HEK293 (cell line): ENCODE results near the gene TLL2.

ENCODE experiments used
- EGR2 ChIP-seq: fragments of 450-650 bp; formaldehyde crosslinking; IDR thresholded peaks from 2 replicates; pipeline ENCODE4 v1.5.1; 2016; ENCODE audit warnings: low read depth, missing biosample characterization, missing genetic modification characterization
- SCRT1 ChIP-seq: fragments of 450-650 bp; formaldehyde crosslinking; IDR thresholded peaks from 2 replicates; pipeline ENCODE4 v1.5.1; 2016; ENCODE audit warnings: missing biosample characterization, missing genetic modification characterization, borderline replicate concordance
- ZNF133 ChIP-seq: fragments of 450-650 bp; formaldehyde crosslinking; IDR thresholded peaks from 2 replicates; pipeline ENCODE4 v1.5.1; 2016; ENCODE audit warnings: missing biosample characterization, missing genetic modification characterization
- ZNF16 ChIP-seq: fragments of 450-650 bp; formaldehyde crosslinking; IDR thresholded peaks from 2 replicates; pipeline ENCODE4 v1.5.1; 2016; ENCODE audit warnings: low read depth, missing biosample characterization, missing genetic modification characterization
- ZNF18 ChIP-seq: fragments of 450-650 bp; formaldehyde crosslinking; IDR thresholded peaks from 2 replicates; pipeline ENCODE4 v1.5.1; 2016; ENCODE audit warnings: missing biosample characterization, missing genetic modification characterization
- ZNF561 ChIP-seq: fragments of 450-650 bp; IDR thresholded peaks from 2 replicates; pipeline ENCODE4 v1.5.1; 2018; ENCODE audit warnings: missing biosample characterization, missing genetic modification characterization, borderline replicate concordance
- ZNF596 ChIP-seq: fragments of 450-650 bp; IDR thresholded peaks from 2 replicates; pipeline ENCODE4 v1.5.0; 2018; ENCODE audit warnings: missing biosample characterization, mild to moderate bottlenecking, missing genetic modification characterization, moderate library complexity
- ZNF747 ChIP-seq: fragments of 450-650 bp; formaldehyde crosslinking; IDR thresholded peaks from 2 replicates; pipeline ENCODE4 v1.5.1; 2016; ENCODE audit warnings: missing biosample characterization, missing genetic modification characterization
- TF ChIP-seq, protein P1 (sequence below): fragments of 450-650 bp; formaldehyde crosslinking; IDR thresholded peaks from 2 replicates; pipeline ENCODE4 v1.5.1; 2016; ENCODE audit warnings: missing biosample characterization, missing genetic modification characterization
- TF ChIP-seq, protein P2 (sequence below): fragments of 450-650 bp; formaldehyde crosslinking; IDR thresholded peaks from 2 replicates; pipeline ENCODE4 v1.5.1; 2016; ENCODE audit warnings: missing biosample characterization, missing genetic modification characterization
- TF ChIP-seq, protein P3 (sequence below): fragments of 450-650 bp; formaldehyde crosslinking; IDR thresholded peaks from 2 replicates; pipeline ENCODE4 v1.5.1; 2016; ENCODE audit warnings: missing biosample characterization, missing genetic modification characterization
- TF ChIP-seq, protein P4 (sequence below): fragments of 450-650 bp; formaldehyde crosslinking; IDR thresholded peaks from 2 replicates; pipeline ENCODE4 v1.5.1; 2016; ENCODE audit warnings: missing biosample characterization, missing genetic modification characterization

GRCh38 chr10:96453856-96454583 lies 59.7 kb downstream of the TLL2 start:
- TF ChIP-seq SCRT1 (tag by site-specific recombination), result no peak
- no peak for TF ChIP-seq ZNF747
- TF ChIP-seq EGR2 (tag by site-specific recombination), result no peak
- TF ChIP-seq, protein P1, sequence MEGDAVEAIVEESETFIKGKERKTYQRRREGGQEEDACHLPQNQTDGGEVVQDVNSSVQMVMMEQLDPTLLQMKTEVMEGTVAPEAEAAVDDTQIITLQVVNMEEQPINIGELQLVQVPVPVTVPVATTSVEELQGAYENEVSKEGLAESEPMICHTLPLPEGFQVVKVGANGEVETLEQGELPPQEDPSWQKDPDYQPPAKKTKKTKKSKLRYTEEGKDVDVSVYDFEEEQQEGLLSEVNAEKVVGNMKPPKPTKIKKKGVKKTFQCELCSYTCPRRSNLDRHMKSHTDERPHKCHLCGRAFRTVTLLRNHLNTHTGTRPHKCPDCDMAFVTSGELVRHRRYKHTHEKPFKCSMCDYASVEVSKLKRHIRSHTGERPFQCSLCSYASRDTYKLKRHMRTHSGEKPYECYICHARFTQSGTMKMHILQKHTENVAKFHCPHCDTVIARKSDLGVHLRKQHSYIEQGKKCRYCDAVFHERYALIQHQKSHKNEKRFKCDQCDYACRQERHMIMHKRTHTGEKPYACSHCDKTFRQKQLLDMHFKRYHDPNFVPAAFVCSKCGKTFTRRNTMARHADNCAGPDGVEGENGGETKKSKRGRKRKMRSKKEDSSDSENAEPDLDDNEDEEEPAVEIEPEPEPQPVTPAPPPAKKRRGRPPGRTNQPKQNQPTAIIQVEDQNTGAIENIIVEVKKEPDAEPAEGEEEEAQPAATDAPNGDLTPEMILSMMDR (tag by site-specific recombination), result no peak
- TF ChIP-seq, protein P2, sequence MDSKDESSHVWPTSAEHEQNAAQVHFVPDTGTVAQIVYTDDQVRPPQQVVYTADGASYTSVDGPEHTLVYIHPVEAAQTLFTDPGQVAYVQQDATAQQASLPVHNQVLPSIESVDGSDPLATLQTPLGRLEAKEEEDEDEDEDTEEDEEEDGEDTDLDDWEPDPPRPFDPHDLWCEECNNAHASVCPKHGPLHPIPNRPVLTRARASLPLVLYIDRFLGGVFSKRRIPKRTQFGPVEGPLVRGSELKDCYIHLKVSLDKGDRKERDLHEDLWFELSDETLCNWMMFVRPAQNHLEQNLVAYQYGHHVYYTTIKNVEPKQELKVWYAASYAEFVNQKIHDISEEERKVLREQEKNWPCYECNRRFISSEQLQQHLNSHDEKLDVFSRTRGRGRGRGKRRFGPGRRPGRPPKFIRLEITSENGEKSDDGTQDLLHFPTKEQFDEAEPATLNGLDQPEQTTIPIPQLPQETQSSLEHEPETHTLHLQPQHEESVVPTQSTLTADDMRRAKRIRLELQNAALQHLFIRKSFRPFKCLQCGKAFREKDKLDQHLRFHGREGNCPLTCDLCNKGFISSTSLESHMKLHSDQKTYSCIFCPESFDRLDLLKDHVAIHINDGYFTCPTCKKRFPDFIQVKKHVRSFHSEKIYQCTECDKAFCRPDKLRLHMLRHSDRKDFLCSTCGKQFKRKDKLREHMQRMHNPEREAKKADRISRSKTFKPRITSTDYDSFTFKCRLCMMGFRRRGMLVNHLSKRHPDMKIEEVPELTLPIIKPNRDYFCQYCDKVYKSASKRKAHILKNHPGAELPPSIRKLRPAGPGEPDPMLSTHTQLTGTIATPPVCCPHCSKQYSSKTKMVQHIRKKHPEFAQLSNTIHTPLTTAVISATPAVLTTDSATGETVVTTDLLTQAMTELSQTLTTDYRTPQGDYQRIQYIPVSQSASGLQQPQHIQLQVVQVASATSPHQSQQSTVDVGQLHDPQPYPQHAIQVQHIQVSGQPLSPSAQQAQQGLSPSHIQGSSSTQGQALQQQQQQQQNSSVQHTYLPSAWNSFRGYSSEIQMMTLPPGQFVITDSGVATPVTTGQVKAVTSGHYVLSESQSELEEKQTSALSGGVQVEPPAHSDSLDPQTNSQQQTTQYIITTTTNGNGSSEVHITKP, result no peak
- TF ChIP-seq, protein P3, sequence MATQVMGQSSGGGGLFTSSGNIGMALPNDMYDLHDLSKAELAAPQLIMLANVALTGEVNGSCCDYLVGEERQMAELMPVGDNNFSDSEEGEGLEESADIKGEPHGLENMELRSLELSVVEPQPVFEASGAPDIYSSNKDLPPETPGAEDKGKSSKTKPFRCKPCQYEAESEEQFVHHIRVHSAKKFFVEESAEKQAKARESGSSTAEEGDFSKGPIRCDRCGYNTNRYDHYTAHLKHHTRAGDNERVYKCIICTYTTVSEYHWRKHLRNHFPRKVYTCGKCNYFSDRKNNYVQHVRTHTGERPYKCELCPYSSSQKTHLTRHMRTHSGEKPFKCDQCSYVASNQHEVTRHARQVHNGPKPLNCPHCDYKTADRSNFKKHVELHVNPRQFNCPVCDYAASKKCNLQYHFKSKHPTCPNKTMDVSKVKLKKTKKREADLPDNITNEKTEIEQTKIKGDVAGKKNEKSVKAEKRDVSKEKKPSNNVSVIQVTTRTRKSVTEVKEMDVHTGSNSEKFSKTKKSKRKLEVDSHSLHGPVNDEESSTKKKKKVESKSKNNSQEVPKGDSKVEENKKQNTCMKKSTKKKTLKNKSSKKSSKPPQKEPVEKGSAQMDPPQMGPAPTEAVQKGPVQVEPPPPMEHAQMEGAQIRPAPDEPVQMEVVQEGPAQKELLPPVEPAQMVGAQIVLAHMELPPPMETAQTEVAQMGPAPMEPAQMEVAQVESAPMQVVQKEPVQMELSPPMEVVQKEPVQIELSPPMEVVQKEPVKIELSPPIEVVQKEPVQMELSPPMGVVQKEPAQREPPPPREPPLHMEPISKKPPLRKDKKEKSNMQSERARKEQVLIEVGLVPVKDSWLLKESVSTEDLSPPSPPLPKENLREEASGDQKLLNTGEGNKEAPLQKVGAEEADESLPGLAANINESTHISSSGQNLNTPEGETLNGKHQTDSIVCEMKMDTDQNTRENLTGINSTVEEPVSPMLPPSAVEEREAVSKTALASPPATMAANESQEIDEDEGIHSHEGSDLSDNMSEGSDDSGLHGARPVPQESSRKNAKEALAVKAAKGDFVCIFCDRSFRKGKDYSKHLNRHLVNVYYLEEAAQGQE (tag by site-specific recombination), result no peak
- TF ChIP-seq, protein P4, sequence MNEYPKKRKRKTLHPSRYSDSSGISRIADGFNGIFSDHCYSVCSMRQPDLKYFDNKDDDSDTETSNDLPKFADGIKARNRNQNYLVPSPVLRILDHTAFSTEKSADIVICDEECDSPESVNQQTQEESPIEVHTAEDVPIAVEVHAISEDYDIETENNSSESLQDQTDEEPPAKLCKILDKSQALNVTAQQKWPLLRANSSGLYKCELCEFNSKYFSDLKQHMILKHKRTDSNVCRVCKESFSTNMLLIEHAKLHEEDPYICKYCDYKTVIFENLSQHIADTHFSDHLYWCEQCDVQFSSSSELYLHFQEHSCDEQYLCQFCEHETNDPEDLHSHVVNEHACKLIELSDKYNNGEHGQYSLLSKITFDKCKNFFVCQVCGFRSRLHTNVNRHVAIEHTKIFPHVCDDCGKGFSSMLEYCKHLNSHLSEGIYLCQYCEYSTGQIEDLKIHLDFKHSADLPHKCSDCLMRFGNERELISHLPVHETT (tag by site-specific recombination), result no peak
- peak; percentile 74 for TF ChIP-seq ZNF133 (tag by site-specific recombination)
- no peak for TF ChIP-seq ZNF16
- TF ChIP-seq ZNF18, result no peak
- TF ChIP-seq ZNF561, result no peak
- TF ChIP-seq ZNF596 (tag by site-specific recombination), result no peak
